ENCODE data around the gene KIFC3.
A peak's percentile ranks its signal among the peaks of the same experiment; 100 is the strongest.

KIFC3 gene

GRCh38 chr16:57761301-57761700, 41.0 kb downstream of the KIFC3 start:
- peaks cover 2% of the 10 kb centered on the region for H3K4me1 Mint-ChIP-seq (ENCODE audit: low read depth)
- H3K9me3 Mint-ChIP-seq, result no peaks in the 10 kb centered on the region
- H3K36me3 Mint-ChIP-seq (ENCODE audit: low read depth), result peaks cover 8% of the 10 kb centered on the region
- no peak for DNase-seq
- H3K27me3 Mint-ChIP-seq, result no peaks in the 10 kb centered on the region
- H3K4me3 Mint-ChIP-seq, result no peak overlapping the region
- no peak overlapping the region for H3K27ac Mint-ChIP-seq

- Mint-ChIP-seq H3K4me3 (no peak overlapping the region), H3K27ac (no peak overlapping the region), H3K36me3 (ENCODE audit: low read depth) (peaks cover 15% of the 10 kb centered on the region), H3K4me1 (ENCODE audit: low read depth) (peaks cover 2% of the 10 kb centered on the region), H3K27me3 (no peaks in the 10 kb centered on the region), H3K9me3 (no peaks in the 10 kb centered on the region)
- no peak for DNase-seq
Observed at GRCh38 chr16:57760357-57761160, 41.7 kb downstream of the KIFC3 start.

- Mint-ChIP-seq H3K27ac (no peak overlapping the region), H3K4me1 (ENCODE audit: low read depth) (peaks cover 2% of the 10 kb centered on the region), H3K36me3 (ENCODE audit: low read depth) (peaks cover 24% of the 10 kb centered on the region)
Observed at GRCh38 chr16:57759541-57760356, 42.5 kb downstream of the KIFC3 start.

GRCh38 chr16:57759131-57759530, 43.2 kb downstream of the KIFC3 start:
- H3K27me3 Mint-ChIP-seq, result no peaks in the 10 kb centered on the region
- peaks cover 2% of the 10 kb centered on the region for H3K4me1 Mint-ChIP-seq (ENCODE audit: low read depth)
- no peak for DNase-seq
- no peaks in the 10 kb centered on the region for H3K9me3 Mint-ChIP-seq
- peaks cover 30% of the 10 kb centered on the region for H3K36me3 Mint-ChIP-seq (ENCODE audit: low read depth)
- H3K27ac Mint-ChIP-seq, result no peak overlapping the region
- no peak overlapping the region for H3K4me3 Mint-ChIP-seq

More at GRCh38 chr16:57759541-57760356, 42.5 kb downstream of the KIFC3 start:
- no peak for DNase-seq
- H3K4me3 Mint-ChIP-seq, result no peak overlapping the region
- no peaks in the 10 kb centered on the region for H3K27me3 Mint-ChIP-seq
- no peaks in the 10 kb centered on the region for H3K9me3 Mint-ChIP-seq

- no peak for DNase-seq
- H3K36me3 Mint-ChIP-seq (ENCODE audit: low read depth), result peaks cover 34% of the 10 kb centered on the region
- H3K9me3 Mint-ChIP-seq, result no peaks in the 10 kb centered on the region
- H3K27me3 Mint-ChIP-seq, result no peaks in the 10 kb centered on the region
- peaks cover 2% of the 10 kb centered on the region for H3K4me1 Mint-ChIP-seq (ENCODE audit: low read depth)
- no peak overlapping the region for H3K4me3 Mint-ChIP-seq
- no peak overlapping the region for H3K27ac Mint-ChIP-seq
Observed at GRCh38 chr16:57758331-57759117, 43.8 kb downstream of the KIFC3 start.

- no peak overlapping the region for H3K4me3 Mint-ChIP-seq
- no peak overlapping the region for H3K27ac Mint-ChIP-seq
- peaks cover 2% of the 10 kb centered on the region for H3K4me1 Mint-ChIP-seq (ENCODE audit: low read depth)
- H3K9me3 Mint-ChIP-seq, result no peaks in the 10 kb centered on the region
- H3K36me3 Mint-ChIP-seq (ENCODE audit: low read depth), result peaks cover 35% of the 10 kb centered on the region
- no peak for DNase-seq
- H3K27me3 Mint-ChIP-seq, result no peaks in the 10 kb centered on the region
Observed at GRCh38 chr16:57757883-57758282, 44.4 kb downstream of the KIFC3 start.

GRCh38 chr16:57757326-57757786, 44.9 kb downstream of the KIFC3 start:
- H3K4me1 Mint-ChIP-seq (ENCODE audit: low read depth), result peaks cover 2% of the 10 kb centered on the region
- no peak overlapping the region for H3K27ac Mint-ChIP-seq
- no peak overlapping the region for H3K4me3 Mint-ChIP-seq
- peaks cover 35% of the 10 kb centered on the region for H3K36me3 Mint-ChIP-seq (ENCODE audit: low read depth)
- no peaks in the 10 kb centered on the region for H3K9me3 Mint-ChIP-seq
- H3K27me3 Mint-ChIP-seq, result no peaks in the 10 kb centered on the region
- DNase-seq, result peak; percentile 95

GRCh38 chr16:57756424-57757325, 45.6 kb downstream of the KIFC3 start:
- H3K4me3 Mint-ChIP-seq, result no peak overlapping the region
- H3K9me3 Mint-ChIP-seq, result no peaks in the 10 kb centered on the region
- no peak for DNase-seq
- no peak overlapping the region for H3K27ac Mint-ChIP-seq
- peaks cover 2% of the 10 kb centered on the region for H3K4me1 Mint-ChIP-seq (ENCODE audit: low read depth)
- H3K36me3 Mint-ChIP-seq (ENCODE audit: low read depth), result peaks cover 41% of the 10 kb centered on the region
- H3K27me3 Mint-ChIP-seq, result no peaks in the 10 kb centered on the region

- Mint-ChIP-seq H3K9me3 (no peaks in the 10 kb centered on the region), H3K27me3 (no peaks in the 10 kb centered on the region), H3K4me3 (no peak overlapping the region), H3K36me3 (ENCODE audit: low read depth) (peaks cover 47% of the 10 kb centered on the region), H3K27ac (no peak overlapping the region), H3K4me1 (ENCODE audit: low read depth) (peaks cover 2% of the 10 kb centered on the region)
- DNase-seq, result no peak
Observed at GRCh38 chr16:57755726-57756423, 46.4 kb downstream of the KIFC3 start.

GRCh38 chr16:57755061-57755684, 47.1 kb downstream of the KIFC3 start:
- Mint-ChIP-seq H3K36me3 (ENCODE audit: low read depth) (peaks cover 52% of the 10 kb centered on the region), H3K4me1 (ENCODE audit: low read depth) (peaks cover 2% of the 10 kb centered on the region), H3K9me3 (no peaks in the 10 kb centered on the region), H3K27ac (no peak overlapping the region), H3K27me3 (no peaks in the 10 kb centered on the region), H3K4me3 (no peak overlapping the region)
- no peak for DNase-seq

GRCh38 chr16:57754354-57755060, 47.8 kb downstream of the KIFC3 start:
- H3K4me1 Mint-ChIP-seq (ENCODE audit: low read depth), result peaks cover 2% of the 10 kb centered on the region
- H3K9me3 Mint-ChIP-seq, result no peaks in the 10 kb centered on the region
- H3K4me3 Mint-ChIP-seq, result no peak overlapping the region
- H3K27me3 Mint-ChIP-seq, result no peaks in the 10 kb centered on the region
- H3K27ac Mint-ChIP-seq, result no peak overlapping the region
- DNase-seq, result no peak
- H3K36me3 Mint-ChIP-seq (ENCODE audit: low read depth), result peaks cover 57% of the 10 kb centered on the region

GRCh38 chr16:57753448-57754353, 48.6 kb downstream of the KIFC3 start:
- Mint-ChIP-seq H3K36me3 (ENCODE audit: low read depth) (peaks cover 62% of the 10 kb centered on the region), H3K4me1 (ENCODE audit: low read depth) (peaks cover 2% of the 10 kb centered on the region), H3K27me3 (no peaks in the 10 kb centered on the region), H3K27ac (no peak overlapping the region), H3K4me3 (no peak overlapping the region), H3K9me3 (no peaks in the 10 kb centered on the region)
- DNase-seq, result no peak
